HCT116 (cell line): ENCODE measurements around the gene RAP2B. TPM values are rescaled to one million over a fixed set of nuclear protein-coding genes. Genes with fewer than 3 reads are reported as not detected.
A peak's percentile ranks its signal among the peaks of the same experiment; 100 is the strongest.

Source experiments
- ATAC-seq: fragments of 200-7000 bp; cut with Tn5 transposase; 2 replicates; pipeline ENCODE4 v1.9.1; 2020; ENCODE audit warnings: mild to moderate bottlenecking, moderate library complexity
- BruUV-seq: library from RNA; stranded (reverse); fragments of 400-500 nt; replicated peaks from 2 replicates; lab custom pipeline; 2021; lab: Mats Ljungman, UMichigan
- CTCF ChIA-PET: fragments of 300-600 bp; sonication (Branson Sonifier 250); formaldehyde crosslinking; loops from one replicate; lab custom pipeline; 2021; ENCODE audit warnings: antibody characterized with exemption; lab: Charles Lee
- POLR2A ChIA-PET: fragments of 300-600, 350-600 bp; sonication (Branson Sonifier 250); formaldehyde crosslinking; loops from one replicate; lab custom pipeline; 2021; ENCODE audit warnings: antibody characterized with exemption; lab: Charles Lee
- RAD21 ChIA-PET, 2 experiments: fragments of 300-600 bp; sonication (Branson Sonifier 250); formaldehyde crosslinking; loops; one replicate each; lab custom pipeline; 2023; ENCODE audit warnings: low total read pairs in 2 of 2; ENCODE audit not compliant: uncharacterized antibody in 2 of 2, unreplicated experiment in 2 of 2, low non-redundant PET in 1 of 2; lab: Charles Lee
- DNase-seq: peaks from one replicate; pipeline ENCODE4 v3.0.0-alpha.2; 2010; ENCODE audit warnings: low read depth, low spot score
- H2AFZ ChIP-seq: fragments of 200-600 bp; shearing (Covaris generic), sonication (generic); 2 replicates; pipeline ENCODE4 v1.6.1; 2017; ENCODE audit warnings: low read depth, mixed run types, mixed read lengths, antibody characterized with exemption, low read length; ENCODE audit not compliant: poor library complexity, severe bottlenecking
- H3K27ac ChIP-seq: 2 replicates; pipeline ENCODE4 v1.5.1; 2012; ENCODE audit warnings: low read depth, low read length
- H3K27me3 ChIP-seq: fragments of 200-600 bp; sonication (generic); 2 replicates; pipeline ENCODE4 v1.6.1; 2016; ENCODE audit warnings: mixed run types, low read length, mixed read lengths; ENCODE audit not compliant: insufficient read depth
- H3K36me3 ChIP-seq, 2 experiments: fragments of 200-500 bp in 1 of 2; fragments of 200-600 bp in 1 of 2; sonication (Bioruptor generic) in 1 of 2; sonication (generic) in 1 of 2; 2 replicates each; pipeline versions ENCODE4 v1.5.1 to v1.6.1; 2014 to 2016; ENCODE audit warnings: low read length in 2 of 2, inconsistent platforms in 1 of 2, mixed read lengths in 1 of 2, mixed run types in 1 of 2; ENCODE audit not compliant: insufficient read depth in 2 of 2, control insufficient read depth in 1 of 2
- H3K4me1 ChIP-seq, 2 experiments: fragments of 200-600 bp in 1 of 2; sonication (generic) in 1 of 2; 2 replicates each; pipeline versions ENCODE4 v1.5.1 to v1.6.1; 2012 to 2017; ENCODE audit warnings: low read length in 2 of 2, inconsistent platforms in 1 of 2, mild to moderate bottlenecking in 1 of 2, mixed read lengths in 1 of 2, mixed run types in 1 of 2, moderate library complexity in 1 of 2; ENCODE audit not compliant: insufficient read depth in 2 of 2, control insufficient read depth in 1 of 2
- H3K4me2 ChIP-seq: fragments of 200-600 bp; sonication (generic); 2 replicates; pipeline ENCODE4 v1.6.1; 2017; ENCODE audit warnings: mixed run types, low read length, mixed read lengths
- H3K4me3 ChIP-seq, 2 experiments: fragments of 200-600 bp in 1 of 2; sonication (generic) in 1 of 2; replicated peaks in 1 of 2; 2 replicates each; pipeline ENCODE4 v1.5.1; 2011 to 2016; ENCODE audit warnings: low read length in 2 of 2, control low read depth in 1 of 2, low read depth in 1 of 2, mild to moderate bottlenecking in 1 of 2, mixed read lengths in 1 of 2, mixed run types in 1 of 2
- H3K79me2 ChIP-seq: fragments of 200-600 bp; sonication (generic); 2 replicates; pipeline ENCODE4 v1.6.1; 2017; ENCODE audit warnings: mild to moderate bottlenecking, mixed run types, low read length, moderate library complexity, mixed read lengths; ENCODE audit not compliant: insufficient read depth
- H3K9ac ChIP-seq: fragments of 200-600 bp; sonication (generic); 2 replicates; pipeline ENCODE4 v1.6.1; 2016; ENCODE audit warnings: low read length, mixed read lengths
- H3K9me2 ChIP-seq: fragments of 200-600 bp; sonication (generic), shearing (Covaris generic); 2 replicates; pipeline ENCODE4 v1.6.1; 2017; ENCODE audit warnings: mixed run types, mild to moderate bottlenecking, moderate library complexity; ENCODE audit not compliant: insufficient read depth
- H3K9me3 ChIP-seq, 2 experiments: fragments of 200-500 bp in 1 of 2; fragments of 200-600 bp in 1 of 2; sonication (Bioruptor generic) in 1 of 2; sonication (generic) in 1 of 2; 2 replicates each; pipeline ENCODE4 v1.6.1; 2014 to 2017; ENCODE audit warnings: low read length in 2 of 2, mixed read lengths in 2 of 2, inconsistent platforms in 1 of 2, low read depth in 1 of 2, mild to moderate bottlenecking in 1 of 2, mixed run types in 1 of 2, moderate library complexity in 1 of 2; ENCODE audit not compliant: control insufficient read depth in 1 of 2, insufficient read depth in 1 of 2
- H4K20me1 ChIP-seq: fragments of 200-600 bp; sonication (generic), shearing (Covaris generic); 2 replicates; pipeline ENCODE4 v1.6.1; 2017; ENCODE audit warnings: mixed run types, mild to moderate bottlenecking, moderate library complexity; ENCODE audit not compliant: insufficient read depth
- CBX3 ChIP-seq: IDR thresholded peaks from 2 replicates; pipeline ENCODE4 v1.6.1; 2012; ENCODE audit warnings: low read depth
- CEBPB ChIP-seq: IDR thresholded peaks from 2 replicates; pipeline ENCODE4 v1.6.1; 2012; ENCODE audit warnings: low read depth
- FOSL1 ChIP-seq: IDR thresholded peaks from 2 replicates; pipeline ENCODE4 v1.6.1; 2012; ENCODE audit warnings: low read depth
- JUND ChIP-seq: IDR thresholded peaks from 2 replicates; pipeline ENCODE4 v1.6.1; 2012
- RAD21 ChIP-seq: IDR thresholded peaks from 2 replicates; pipeline ENCODE4 v1.6.1; 2012; ENCODE audit warnings: low read depth, mild to moderate bottlenecking
- SIN3A ChIP-seq: IDR thresholded peaks from 2 replicates; pipeline ENCODE4 v1.6.1; 2012; ENCODE audit warnings: low read depth
- intact Hi-C: fragments of 100-400 bp; cut with micrococcal nuclease; formaldehyde crosslinking; loops from 2 replicates; pipeline ENCODE4 v1.10.0; 2022
- total RNA-seq: library from RNA; stranded (reverse); gene quantifications from one replicate; pipeline ENCODE4 v1.2.1, GENCODE V29; 2021; ENCODE audit not compliant: unreplicated experiment
- TF ChIP-seq, protein P1 (sequence below): IDR thresholded peaks from 2 replicates; pipeline ENCODE4 v1.6.1; 2011; ENCODE audit warnings: mild to moderate bottlenecking, low read length, moderate library complexity; ENCODE audit not compliant: insufficient replicate concordance; ENCODE audit errors: extremely low read depth

The RAP2B gene
- total RNA-seq, 1 experiment from 2014 or later, result 24.2 TPM

DNA sequence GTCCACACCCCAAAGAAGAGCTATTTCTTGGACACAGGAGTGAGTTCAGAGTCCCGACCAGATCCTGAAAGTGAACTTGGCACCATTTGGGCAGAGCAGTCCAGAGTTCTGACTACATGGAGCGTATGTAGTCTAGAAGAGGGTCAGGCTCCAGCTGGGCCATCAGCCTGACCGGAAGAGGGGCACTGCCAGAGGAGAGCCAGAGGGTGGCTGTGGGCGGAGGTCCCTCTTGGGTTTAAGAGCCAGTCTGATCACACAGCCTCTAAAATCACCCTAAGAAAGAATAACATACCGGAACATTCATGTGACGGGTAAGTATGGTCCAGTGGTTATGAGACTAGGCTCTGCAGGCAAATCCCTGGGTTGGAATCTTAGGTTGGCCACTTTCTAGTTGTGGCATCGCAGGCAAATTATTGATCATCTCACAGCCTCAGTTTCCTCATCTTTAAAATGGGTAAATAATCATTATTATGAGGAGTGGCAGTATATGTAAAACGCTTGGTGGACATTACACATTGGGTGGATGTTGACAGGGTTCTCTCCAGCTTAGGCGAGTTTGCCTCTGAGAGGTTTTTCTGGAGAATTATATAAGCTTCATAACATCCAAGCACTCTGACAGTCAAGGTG is 2.1 kb upstream of the RAP2B start:
- TF ChIP-seq FOSL1 (no peak), JUND (no peak), CBX3 (no peak), CEBPB (no peak), SIN3A (no peak), RAD21 (no peak)
- TF ChIP-seq, protein P1, sequence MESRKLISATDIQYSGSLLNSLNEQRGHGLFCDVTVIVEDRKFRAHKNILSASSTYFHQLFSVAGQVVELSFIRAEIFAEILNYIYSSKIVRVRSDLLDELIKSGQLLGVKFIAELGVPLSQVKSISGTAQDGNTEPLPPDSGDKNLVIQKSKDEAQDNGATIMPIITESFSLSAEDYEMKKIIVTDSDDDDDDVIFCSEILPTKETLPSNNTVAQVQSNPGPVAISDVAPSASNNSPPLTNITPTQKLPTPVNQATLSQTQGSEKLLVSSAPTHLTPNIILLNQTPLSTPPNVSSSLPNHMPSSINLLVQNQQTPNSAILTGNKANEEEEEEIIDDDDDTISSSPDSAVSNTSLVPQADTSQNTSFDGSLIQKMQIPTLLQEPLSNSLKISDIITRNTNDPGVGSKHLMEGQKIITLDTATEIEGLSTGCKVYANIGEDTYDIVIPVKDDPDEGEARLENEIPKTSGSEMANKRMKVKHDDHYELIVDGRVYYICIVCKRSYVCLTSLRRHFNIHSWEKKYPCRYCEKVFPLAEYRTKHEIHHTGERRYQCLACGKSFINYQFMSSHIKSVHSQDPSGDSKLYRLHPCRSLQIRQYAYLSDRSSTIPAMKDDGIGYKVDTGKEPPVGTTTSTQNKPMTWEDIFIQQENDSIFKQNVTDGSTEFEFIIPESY, result no peak
- ATAC-seq, result no peak
- POLR2A ChIA-PET, result interaction anchor here (0.7 to 3.7 kb wide), 5 partner anchors 12 to 117 kb away, joined by 3 to 37 read pairs (median 7); no protein-coding TSS in a partner anchor

More for the DNA sequence above, 2.1 kb upstream of the RAP2B start:
- Histone ChIP-seq H3K27ac (peak overlapping the region; percentile 92), H3K9me3 (no peaks in the 10 kb centered on the region), H3K4me1 (peaks cover 14 to 33% of the 10 kb centered on the region in 2 experiments), H3K4me3 (peak overlapping the region; percentile 79 to 80), H2AFZ (no peak overlapping the region), H4K20me1 (peaks cover 11% of the 10 kb centered on the region; the same call in 1 of the 2 replicates), H3K36me3 (no peaks in the 10 kb centered on the region), H3K79me2 (peaks cover 27% of the 10 kb centered on the region), H3K4me2 (peak overlapping the region; percentile 99), H3K9ac (peak overlapping the region; percentile 74), H3K9me2 (no peaks in the 10 kb centered on the region), H3K27me3 (no peaks in the 10 kb centered on the region)
- ChIA-PET CTCF (interaction anchor here (0.7 to 1.2 kb wide), 2 partner anchors 117 to 280 kb away, joined by 3 read pairs; no protein-coding TSS in a partner anchor), RAD21 (no interaction called here)
- BruUV-seq, result no TSS peak
- DNase-seq, result no peak
- intact Hi-C loops, result loop anchor here (2.0 to 10.0 kb wide), 3 partner anchors 15 to 605 kb away; no protein-coding TSS in a partner anchor
